HEK293 (cell line): ENCODE measurements around the gene ZNF555.

ENCODE experiments used
- MYNN ChIP-seq: fragments of 450-650 bp; formaldehyde crosslinking; IDR thresholded peaks from 2 replicates; pipeline ENCODE4 v1.5.1; 2016; ENCODE audit warnings: missing biosample characterization, missing genetic modification characterization, borderline replicate concordance
- PRDM1 ChIP-seq: fragments of 450-650 bp; formaldehyde crosslinking; IDR thresholded peaks from 2 replicates; pipeline ENCODE4; 2016; ENCODE audit warnings: missing biosample characterization, missing genetic modification characterization
- ZBTB7A ChIP-seq: fragments of 450-650 bp; formaldehyde crosslinking; IDR thresholded peaks from 2 replicates; pipeline ENCODE4 v1.5.1; 2016; ENCODE audit warnings: low read depth, missing biosample characterization, missing genetic modification characterization
- ZNF133 ChIP-seq: fragments of 450-650 bp; formaldehyde crosslinking; IDR thresholded peaks from 2 replicates; pipeline ENCODE4 v1.5.1; 2016; ENCODE audit warnings: missing biosample characterization, missing genetic modification characterization
- ZNF19 ChIP-seq: fragments of 450-650 bp; formaldehyde crosslinking; IDR thresholded peaks from 2 replicates; pipeline ENCODE4; 2016; ENCODE audit warnings: missing biosample characterization, missing genetic modification characterization, low read depth
- ZNF621 ChIP-seq: fragments of 450-650 bp; formaldehyde crosslinking; IDR thresholded peaks from 2 replicates; pipeline ENCODE4 v1.5.1; 2017; ENCODE audit warnings: missing biosample characterization, missing genetic modification characterization
- TF ChIP-seq, protein P1 (sequence below): fragments of 450-650 bp; formaldehyde crosslinking; IDR thresholded peaks from 2 replicates; pipeline ENCODE4 v1.5.1; 2016; ENCODE audit warnings: missing biosample characterization, missing genetic modification characterization
- TF ChIP-seq, protein P2 (sequence below): fragments of 450-650 bp; formaldehyde crosslinking; IDR thresholded peaks from 2 replicates; pipeline ENCODE4 v1.5.1; 2016; ENCODE audit warnings: missing biosample characterization, missing genetic modification characterization
- TF ChIP-seq, protein P3 (sequence below): fragments of 450-650 bp; formaldehyde crosslinking; IDR thresholded peaks from 2 replicates; pipeline ENCODE4 v1.5.1; 2017; ENCODE audit warnings: missing biosample characterization, missing genetic modification characterization

DNA sequence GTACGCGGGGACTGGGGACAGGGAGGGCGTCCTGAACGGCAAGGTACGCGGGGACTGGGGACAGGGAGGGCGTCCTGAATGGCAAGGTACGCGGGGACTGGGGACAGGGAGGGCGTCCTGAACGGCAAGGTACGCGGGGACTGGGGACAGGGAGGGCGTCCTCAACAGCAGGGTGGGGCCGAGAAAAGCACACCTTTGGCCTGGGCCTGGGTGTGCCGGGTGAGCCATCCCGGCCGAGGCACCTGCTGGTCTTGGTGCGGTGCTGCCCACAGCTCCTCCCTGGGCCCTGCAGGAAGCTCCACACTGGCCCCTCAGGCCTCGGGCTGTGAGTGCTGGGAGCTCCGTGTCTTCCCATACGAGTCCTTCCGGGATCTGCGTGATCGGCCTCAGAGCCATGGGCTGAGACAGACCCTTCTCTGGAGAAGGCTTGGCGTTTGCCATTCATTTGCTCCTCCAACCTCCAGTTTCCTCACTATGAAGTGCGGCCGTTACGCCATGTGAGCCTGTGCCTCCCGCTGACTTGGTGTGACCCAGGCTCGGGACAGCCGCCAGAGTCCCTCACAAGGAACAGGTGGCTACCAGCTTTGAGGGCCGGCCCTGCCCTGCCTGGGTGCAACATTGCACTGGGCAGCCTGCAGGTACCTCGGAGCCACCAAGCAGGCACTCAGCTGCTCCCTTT lies 29.4 kb upstream of the ZNF555 start:
- TF ChIP-seq ZNF621 (tag by site-specific recombination) (no peak), PRDM1 (tag by site-specific recombination) (no peak), ZNF19 (tag by site-specific recombination) (no peak), ZBTB7A (tag by site-specific recombination) (no peak), ZNF133 (tag by site-specific recombination) (no peak), MYNN (no peak)
- TF ChIP-seq, protein P1, sequence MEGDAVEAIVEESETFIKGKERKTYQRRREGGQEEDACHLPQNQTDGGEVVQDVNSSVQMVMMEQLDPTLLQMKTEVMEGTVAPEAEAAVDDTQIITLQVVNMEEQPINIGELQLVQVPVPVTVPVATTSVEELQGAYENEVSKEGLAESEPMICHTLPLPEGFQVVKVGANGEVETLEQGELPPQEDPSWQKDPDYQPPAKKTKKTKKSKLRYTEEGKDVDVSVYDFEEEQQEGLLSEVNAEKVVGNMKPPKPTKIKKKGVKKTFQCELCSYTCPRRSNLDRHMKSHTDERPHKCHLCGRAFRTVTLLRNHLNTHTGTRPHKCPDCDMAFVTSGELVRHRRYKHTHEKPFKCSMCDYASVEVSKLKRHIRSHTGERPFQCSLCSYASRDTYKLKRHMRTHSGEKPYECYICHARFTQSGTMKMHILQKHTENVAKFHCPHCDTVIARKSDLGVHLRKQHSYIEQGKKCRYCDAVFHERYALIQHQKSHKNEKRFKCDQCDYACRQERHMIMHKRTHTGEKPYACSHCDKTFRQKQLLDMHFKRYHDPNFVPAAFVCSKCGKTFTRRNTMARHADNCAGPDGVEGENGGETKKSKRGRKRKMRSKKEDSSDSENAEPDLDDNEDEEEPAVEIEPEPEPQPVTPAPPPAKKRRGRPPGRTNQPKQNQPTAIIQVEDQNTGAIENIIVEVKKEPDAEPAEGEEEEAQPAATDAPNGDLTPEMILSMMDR = no peak
- TF ChIP-seq, protein P2, sequence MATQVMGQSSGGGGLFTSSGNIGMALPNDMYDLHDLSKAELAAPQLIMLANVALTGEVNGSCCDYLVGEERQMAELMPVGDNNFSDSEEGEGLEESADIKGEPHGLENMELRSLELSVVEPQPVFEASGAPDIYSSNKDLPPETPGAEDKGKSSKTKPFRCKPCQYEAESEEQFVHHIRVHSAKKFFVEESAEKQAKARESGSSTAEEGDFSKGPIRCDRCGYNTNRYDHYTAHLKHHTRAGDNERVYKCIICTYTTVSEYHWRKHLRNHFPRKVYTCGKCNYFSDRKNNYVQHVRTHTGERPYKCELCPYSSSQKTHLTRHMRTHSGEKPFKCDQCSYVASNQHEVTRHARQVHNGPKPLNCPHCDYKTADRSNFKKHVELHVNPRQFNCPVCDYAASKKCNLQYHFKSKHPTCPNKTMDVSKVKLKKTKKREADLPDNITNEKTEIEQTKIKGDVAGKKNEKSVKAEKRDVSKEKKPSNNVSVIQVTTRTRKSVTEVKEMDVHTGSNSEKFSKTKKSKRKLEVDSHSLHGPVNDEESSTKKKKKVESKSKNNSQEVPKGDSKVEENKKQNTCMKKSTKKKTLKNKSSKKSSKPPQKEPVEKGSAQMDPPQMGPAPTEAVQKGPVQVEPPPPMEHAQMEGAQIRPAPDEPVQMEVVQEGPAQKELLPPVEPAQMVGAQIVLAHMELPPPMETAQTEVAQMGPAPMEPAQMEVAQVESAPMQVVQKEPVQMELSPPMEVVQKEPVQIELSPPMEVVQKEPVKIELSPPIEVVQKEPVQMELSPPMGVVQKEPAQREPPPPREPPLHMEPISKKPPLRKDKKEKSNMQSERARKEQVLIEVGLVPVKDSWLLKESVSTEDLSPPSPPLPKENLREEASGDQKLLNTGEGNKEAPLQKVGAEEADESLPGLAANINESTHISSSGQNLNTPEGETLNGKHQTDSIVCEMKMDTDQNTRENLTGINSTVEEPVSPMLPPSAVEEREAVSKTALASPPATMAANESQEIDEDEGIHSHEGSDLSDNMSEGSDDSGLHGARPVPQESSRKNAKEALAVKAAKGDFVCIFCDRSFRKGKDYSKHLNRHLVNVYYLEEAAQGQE (tag by site-specific recombination) = no peak
- TF ChIP-seq, protein P3, sequence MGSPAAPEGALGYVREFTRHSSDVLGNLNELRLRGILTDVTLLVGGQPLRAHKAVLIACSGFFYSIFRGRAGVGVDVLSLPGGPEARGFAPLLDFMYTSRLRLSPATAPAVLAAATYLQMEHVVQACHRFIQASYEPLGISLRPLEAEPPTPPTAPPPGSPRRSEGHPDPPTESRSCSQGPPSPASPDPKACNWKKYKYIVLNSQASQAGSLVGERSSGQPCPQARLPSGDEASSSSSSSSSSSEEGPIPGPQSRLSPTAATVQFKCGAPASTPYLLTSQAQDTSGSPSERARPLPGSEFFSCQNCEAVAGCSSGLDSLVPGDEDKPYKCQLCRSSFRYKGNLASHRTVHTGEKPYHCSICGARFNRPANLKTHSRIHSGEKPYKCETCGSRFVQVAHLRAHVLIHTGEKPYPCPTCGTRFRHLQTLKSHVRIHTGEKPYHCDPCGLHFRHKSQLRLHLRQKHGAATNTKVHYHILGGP (tag by site-specific recombination) = no peak
